Measurements from ENCODE around the gene LCNL1.
A peak's percentile ranks its signal among the peaks of the same experiment; 100 is the strongest.

Gene LCNL1

DNA sequence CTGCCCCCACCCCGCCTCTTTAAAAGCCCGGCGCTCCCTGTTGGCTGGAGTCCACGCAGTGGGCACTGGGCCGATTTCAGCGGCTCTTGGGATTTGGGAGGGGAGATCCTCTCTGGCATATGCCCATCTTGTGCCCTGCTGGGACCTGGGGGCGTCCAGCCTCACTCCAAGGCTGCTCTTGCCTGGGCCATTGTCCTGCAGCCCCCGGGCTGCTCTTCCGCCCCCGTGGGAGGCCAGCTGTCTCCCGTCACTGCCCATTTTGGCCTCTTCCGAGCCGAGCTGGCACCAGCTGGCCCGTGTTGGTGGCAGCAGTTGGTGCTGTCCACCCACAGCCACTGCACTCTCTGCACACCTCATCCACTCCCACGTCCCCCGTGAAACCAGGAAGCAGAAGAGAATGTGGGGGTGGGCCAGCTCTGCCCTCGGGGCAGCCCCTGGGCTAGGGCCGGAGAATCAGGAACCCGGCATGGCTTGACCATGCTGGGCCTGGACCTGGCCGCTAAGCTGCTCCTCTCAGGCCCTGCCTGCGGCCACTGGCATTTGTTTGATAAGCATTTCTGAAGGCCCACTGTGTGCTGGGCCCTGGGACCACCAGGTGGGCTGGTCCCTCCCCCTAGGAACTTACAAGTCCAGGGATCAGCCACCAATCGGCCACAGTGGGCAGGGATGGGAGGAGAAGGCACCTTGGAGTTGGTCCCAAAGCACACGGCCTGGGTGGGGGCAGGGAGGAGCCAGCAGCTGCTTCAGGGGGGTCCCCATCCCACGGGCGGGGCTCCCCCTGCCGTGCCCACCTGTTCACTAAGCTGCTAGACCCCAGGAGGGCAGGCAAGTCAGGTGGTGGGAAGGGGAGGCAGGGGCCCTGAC, 35.5 kb upstream of the LCNL1 start:
- no peak for DNase-seq (ENCODE audit: low spot score)

DNA sequence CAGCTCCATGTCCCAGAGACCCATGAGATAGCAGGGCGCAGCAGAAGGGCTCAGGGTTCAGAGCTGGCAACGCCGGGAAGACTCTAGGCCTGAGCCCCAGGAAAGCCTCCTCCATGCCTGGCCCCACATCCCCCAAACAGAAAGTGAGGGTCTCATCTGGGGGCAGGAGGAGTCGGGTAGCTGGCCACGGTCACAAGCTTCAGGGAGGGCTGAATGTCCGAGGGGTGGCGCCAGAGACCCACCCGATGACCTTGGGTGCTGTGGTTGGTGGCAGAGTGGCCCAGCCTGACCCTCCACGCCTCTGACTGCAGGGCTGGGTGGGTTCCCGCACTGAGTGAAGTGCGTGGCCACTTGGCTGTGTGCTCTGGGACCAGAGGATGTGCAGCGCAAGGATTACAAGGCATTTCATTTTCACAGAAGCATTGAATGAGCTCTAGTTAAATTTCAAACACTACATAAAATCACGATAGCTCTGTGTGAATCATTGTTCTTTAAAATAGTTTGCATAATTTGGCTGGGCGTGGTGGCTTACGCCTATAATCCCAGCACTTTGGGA, 34.8 kb upstream of the LCNL1 start:
- DNase-seq (ENCODE audit: low spot score): peak; percentile 38

DNA sequence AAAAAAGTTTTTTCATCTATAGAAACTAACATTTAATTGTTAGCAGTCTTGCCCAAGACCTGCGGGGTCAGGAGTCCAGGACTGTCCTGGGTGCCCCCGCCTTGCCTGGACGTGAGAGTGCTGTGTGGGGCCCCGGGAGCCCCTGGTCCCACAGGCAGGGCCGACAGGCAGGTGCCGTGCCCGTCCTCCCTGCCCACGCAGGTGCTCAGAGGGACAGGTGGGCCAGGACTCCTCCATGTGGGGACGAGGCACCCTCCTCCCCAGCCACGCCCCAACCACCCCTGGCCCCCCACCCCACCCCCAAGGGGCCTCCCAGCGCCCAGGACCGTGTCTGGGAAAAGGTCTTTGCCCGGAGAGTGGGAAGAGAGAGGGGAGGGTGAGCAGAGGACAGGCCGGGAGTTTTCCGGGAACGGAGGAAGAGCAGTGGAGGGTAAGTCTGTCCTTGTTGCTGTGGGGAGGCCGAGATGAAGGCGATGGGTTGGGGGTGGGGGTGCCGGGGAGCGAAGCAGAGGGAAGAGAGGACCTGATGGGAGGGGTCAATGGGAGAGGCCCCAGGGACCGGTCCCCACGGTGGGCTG, 33.5 kb upstream of the LCNL1 start:
- no peak for DNase-seq (ENCODE audit: low spot score)

DNA sequence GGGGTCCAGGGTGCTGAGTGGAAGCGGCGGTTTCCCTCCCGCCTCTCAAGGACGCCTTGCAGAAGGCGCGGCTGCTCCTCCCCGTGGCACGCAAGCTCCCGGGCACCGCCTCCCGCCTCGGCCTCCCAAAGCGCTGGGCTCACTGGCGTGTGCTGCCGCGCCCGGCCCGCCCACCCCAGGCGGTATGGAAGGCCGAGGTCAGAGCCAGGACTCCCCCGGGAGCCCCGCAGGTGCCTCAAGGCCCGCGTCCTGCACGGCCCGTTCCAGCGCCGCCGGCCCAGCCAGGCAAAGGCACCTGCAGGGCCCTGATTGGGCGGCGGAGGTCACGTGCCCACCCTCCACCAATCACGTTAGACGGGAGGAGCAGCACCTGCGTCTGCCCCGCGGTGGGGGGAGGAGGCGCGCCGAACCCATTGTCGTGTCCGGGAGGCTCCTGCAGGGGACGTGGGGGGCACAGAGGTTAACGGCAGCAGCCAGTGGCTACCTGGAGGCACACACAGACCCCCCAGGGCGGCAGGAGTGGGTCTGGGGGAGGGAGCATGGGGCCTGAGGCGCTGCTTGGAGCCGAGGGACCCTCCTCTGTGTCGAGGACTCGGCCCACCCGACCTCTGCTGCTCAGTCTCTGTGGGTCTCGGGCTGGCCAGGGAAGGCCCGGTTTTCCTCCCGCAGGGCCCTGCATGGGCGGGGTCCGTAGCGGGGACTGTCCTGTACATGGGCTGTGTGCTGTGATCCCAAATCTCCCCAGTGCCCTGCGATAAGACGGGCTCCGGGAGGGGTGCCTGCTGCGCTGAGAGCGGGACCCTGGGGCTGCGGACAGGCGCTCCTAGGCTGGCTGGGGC, 32.8 kb upstream of the LCNL1 start:
- DNase-seq (ENCODE audit: low spot score): peak; percentile 51

DNA sequence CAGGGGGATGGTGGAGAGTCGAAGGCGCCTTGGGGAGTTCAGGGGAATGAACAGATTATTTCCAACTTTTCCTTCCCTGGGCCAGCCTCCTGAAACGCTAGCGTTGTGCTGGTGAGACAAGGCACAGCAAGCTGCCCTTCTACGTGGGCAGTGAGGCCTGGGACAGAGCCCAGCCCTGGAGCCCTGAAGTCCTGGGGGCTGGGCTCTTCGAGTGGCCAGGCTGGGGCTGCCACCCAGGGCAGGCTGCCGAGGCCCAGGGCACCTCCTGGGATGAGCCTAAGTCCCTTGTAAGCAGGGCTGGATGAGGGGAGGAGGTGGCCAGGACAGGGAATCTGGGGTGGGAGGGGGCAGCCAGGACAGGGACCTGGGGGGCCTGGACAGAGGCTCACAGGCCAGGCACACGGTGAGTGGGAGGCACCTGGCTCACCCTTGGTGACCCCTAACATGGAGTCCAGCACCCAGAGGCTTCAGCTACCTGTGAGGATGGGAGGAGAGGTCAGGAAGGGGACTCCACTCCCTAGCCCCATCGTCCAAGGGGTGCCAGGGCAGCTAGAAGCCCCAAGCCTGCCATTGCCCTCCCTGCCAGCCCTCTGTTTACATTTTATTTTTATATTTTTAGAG, 32.0 kb upstream of the LCNL1 start:
- DNase-seq (ENCODE audit: low spot score): no peak

DNA sequence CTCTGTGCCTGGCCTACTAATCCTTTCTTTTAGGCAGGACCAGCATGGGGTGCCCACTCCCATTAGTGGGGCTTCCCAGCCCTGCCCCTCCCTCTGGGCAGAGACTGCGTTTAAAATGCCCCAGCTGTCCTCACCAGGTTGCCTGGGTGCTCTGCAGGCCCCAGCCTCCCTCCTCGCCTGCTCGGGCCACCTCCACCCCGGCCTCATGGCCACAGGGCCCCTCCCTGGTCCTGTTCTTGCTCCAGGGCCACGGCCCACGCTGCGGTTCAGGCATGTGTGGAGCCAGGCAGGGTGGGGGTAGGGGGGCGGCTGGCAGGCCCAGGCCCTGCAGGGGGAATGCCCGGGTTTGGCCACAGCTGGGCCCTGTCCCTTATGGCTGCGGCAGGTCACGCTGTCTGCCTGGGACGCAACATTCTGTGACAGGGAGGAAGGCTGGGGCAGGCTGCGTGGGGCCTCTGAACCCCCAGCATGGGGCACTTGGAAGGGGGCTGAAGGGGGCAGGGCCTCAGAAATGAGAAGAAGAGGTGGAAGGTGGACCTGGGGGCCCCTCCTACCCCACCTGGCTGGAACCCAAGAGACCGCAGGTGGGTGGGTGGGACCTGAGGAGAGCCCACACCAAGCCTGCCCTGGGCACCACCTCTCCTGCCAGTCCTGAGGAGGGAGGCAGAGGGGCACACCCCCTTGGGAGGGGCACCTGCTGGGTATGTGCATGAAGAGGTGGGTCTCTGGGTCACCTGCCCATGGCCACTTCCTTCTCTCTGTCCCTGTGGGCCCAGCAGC, 31.1 kb upstream of the LCNL1 start, which contains the start of gene LCN12:
TSS of gene LCN12 (plus strand) at position 733 of the 780 bp plus-strand sequence. CDS start 55 bp downstream, outside the sequence.
- no peak for DNase-seq (ENCODE audit: low spot score)

DNA sequence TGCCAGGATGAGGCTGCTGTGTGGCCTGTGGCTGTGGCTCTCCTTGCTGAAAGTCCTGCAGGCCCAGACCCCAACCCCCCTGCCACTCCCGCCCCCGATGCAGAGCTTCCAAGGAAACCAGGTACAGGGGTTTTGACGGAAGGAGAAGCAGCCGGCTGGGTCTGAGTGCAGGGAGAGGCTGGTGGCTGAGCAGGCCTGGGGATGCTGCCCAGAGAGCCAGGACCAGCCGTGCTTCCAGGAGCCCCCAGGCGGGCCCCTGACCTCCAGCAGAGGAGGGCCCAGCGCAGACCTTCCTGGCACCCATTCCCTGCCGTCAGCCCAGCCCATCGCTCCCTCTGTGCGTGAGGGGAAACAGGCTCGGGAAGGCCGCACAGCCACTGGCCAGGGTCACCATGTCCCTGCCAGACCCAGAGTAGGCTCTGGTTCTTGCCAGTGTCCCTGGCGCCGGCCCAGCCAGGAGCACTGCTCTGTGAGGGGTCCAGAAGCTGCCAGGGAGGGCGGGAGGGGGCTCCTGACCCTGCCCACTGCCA, 30.4 kb upstream of the LCNL1 start:
- DNase-seq (ENCODE audit: low spot score): no peak

DNA sequence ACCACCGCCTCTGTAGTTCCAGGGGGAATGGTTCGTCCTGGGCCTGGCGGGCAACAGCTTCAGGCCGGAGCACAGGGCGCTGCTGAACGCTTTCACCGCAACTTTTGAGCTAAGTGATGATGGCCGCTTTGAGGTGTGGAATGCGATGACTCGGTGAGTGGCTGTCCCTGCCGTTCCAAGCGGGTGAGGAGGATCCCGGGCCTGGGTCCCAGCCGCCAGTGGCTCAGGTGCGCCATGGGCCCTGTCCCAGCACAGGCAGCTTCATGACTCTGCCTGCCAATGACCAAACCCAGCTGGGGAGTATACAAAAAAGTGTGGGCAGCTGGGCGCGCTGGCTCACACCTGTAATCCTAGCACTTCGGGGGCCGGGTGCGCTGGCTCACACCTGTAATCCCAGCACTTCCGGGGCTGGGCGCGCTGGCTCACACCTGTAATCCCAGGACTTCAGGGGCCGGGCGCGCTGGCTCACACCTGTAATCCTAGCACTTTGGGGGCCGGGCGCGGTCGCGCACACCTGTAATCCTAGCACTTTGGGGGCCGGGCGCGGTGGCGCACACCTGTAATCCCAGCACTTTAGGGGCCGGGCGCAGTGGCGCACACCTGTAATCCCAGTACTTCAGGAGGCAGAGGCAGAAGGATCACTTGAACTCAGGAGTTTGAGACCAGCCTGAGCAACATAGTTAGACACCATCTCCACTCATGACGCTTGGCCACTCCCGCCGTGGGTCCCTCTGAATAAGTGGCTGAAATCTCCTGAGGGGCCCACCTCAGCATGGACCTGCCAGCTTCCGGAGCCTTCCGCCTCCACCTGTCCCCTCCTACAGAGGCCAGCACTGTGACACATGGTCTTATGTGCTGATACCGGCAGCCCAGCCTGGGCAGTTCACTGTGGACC, 29.7 kb upstream of the LCNL1 start:
- DNase-seq (ENCODE audit: low spot score): no peak

DNA sequence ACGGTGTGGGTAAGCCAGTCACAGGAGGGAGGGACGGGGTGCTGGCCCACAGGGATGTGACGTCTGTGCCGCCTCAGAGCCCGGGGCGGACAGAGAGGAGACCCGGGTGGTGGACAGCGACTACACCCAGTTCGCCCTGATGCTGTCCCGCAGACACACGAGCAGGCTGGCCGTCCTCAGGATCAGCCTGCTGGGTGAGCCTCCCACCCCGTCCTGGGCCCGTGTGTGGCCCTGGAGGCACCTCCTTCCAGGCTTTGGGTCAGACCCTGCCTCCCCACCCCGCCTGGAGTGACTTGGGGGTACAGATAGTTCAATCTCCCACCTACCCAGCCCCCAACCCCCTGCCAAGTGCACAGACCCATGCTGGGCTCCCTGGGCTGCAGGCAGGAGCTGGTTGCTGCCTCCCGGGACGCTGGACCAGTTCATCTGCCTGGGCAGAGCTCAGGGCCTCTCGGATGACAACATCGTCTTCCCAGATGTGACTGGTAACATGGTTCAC, 29.0 kb upstream of the LCNL1 start:
- DNase-seq (ENCODE audit: low spot score): no peak

DNA sequence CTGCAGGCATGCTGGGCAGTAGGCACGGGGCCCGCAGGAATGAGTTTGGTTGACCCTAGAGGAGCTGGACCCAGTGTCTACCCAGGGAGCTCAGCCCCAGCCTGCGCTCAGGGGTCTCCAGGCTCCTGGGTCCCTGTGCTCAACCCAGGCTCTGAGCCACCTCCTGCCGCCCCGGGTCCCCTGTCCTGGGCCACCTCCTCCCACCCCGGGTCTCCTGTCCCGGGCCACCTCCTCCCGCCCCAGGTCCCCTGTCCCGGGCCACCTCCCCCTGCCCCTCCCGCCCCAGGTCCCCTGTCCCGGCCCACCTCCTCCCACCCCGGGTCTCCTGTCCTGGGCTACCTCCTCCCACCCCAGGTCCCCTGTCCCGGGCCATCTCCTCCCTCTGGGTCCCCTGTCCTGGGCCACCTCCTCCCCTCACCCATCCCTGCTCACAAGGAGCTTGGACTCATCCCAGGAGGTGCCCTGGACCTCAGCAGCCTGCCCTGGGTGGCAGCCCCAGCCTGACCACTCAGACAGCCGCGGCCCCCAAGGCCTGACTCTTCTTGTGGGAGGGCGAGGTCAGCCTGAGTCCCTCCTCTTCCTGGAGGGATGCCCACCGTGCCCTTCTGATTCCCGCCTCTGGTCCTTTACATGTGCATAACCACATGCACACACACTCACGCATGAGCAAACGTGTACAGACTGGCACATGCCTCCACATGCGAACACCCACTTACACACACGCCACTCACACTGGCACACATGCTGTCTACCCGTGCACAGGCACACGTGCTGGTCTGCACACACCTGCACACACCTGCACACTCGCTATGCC, 28.3 kb upstream of the LCNL1 start:
- DNase-seq (ENCODE audit: low spot score): no peak

DNA sequence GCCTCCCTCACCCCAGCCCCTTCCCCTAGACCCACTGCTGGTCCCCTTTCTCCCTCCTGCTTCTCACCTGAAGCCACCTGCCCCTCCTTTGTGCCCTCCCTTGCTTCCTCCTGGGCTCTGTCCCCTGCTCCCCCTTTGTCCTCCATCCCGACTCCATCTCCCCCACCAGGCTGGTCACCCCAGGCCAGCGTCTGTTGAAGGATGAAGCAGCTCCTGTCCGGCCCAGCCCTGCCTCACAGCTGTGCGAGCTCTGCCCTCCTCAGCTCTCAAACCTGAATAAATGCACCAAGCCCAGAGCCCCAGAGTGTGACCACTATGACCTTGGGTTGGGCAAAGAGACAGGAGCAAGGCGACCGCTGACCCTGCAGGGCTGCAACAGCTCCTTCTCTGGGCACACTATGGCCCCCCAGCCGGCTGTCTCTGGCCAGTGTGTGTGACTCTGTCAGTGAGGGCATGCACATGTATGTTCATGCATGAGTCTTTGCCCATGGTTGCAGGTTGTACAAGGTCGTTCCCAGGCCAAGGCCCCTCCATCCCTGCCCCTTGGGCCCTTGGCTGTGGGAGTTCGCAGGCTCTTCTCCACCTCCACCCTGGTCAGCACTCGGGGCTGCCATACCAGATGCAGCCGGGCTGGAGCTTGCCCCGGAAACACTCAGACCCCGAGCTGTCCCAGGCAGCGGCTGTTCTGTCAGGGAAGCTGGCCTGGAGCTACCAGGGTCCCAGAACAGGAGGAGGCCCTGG, 27.4 kb upstream of the LCNL1 start:
- no peak for DNase-seq (ENCODE audit: low spot score)

DNA sequence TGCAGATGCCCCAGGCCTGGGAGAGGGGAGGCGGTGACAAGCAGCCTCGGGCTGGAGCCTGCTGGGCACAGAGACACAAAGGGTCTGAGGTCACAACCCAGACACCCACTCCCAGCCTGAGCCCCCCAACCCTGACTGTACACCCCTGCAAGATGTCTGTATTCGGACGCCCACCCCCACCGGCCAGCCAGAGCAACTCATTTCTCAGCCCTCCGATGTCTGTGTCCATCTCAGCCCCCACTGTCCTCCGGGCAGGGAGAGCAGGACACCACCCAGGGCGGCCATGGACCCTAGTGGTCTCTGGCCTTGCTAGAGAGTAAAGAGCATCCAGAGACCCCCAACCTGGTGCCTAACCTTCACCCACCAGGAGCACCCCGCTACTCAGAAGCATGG, 26.9 kb upstream of the LCNL1 start:
- DNase-seq (ENCODE audit: low spot score): no peak

DNA sequence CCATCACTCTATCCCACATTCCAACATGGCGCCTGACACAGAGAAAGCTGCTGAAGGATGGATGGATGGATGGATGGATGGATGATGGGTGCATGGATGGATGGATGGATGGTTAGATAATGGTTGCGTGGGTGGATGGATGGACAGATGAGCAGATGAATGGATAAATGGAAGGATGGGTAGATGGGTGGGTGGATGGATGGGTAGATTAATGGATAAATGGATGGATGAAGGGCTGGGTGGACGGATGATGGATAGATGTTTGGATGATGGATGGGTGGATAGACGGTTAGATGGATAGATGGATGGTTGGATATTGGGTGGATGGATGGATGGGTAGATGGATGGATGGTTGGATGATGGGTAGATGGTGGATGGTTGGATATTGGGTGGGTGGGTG, 26.2 kb upstream of the LCNL1 start:
- DNase-seq (ENCODE audit: low spot score): no peak

DNA sequence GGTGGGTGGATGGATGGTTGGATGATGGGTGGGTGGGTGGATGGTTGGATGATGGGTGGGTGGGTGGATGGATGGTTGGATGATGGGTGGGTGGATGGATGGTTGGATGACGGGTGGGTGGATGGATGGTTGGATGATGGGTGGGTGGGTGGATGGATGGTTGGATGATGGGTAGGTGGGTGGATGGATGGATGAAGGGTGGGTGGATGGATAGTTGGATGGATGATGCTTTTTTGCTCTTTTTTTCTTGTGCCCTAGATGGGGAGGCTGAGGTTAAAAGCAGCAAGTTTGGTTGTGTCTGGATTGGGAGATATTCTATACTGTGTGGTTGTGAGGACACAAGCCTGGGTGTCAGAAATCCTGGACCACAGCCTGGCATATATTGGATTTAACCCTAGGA, 25.3 kb upstream of the LCNL1 start:
- no peak for DNase-seq (ENCODE audit: low spot score)

DNA sequence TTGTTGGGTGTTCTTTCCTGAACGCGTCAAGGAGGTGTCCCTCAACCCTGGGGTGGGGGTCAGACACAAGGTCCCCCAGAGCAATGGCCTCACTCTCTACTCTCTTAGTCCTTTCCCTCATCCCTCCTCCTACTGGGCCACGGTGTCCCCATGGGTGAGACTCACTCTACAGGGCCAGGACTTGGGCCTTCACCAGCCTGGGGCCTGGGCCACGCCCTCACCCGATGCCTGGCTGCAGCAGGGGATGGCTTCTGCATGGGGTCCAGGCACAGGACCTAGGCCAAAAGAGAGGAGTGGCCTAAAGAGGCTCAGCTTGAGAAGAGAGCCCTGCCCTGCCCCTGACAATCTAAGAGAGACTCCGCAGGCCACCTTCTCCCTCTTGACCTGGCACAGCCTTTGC, 24.9 kb upstream of the LCNL1 start:
- DNase-seq (ENCODE audit: low spot score): no peak

DNA sequence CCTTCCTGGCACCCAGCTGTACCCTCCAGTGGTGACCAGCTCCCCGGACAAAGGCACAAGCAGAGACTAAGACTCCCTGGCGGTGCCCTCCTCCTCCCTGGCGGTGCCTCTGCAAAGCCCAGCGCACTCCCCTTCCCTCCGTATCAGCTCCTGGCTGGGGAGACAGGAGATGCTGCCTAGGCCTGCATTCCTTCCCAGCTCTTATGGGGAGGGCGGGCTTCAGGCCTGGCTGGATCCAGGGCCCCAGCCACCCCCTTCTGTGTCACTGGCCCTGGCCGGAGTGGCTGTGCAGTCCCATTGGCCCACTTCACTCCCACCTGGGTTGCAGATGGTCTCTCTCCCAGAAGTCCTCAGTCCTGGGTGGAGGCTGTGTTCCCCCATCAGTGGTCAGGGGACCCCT, 24.3 kb upstream of the LCNL1 start:
- DNase-seq (ENCODE audit: low spot score): no peak

DNA sequence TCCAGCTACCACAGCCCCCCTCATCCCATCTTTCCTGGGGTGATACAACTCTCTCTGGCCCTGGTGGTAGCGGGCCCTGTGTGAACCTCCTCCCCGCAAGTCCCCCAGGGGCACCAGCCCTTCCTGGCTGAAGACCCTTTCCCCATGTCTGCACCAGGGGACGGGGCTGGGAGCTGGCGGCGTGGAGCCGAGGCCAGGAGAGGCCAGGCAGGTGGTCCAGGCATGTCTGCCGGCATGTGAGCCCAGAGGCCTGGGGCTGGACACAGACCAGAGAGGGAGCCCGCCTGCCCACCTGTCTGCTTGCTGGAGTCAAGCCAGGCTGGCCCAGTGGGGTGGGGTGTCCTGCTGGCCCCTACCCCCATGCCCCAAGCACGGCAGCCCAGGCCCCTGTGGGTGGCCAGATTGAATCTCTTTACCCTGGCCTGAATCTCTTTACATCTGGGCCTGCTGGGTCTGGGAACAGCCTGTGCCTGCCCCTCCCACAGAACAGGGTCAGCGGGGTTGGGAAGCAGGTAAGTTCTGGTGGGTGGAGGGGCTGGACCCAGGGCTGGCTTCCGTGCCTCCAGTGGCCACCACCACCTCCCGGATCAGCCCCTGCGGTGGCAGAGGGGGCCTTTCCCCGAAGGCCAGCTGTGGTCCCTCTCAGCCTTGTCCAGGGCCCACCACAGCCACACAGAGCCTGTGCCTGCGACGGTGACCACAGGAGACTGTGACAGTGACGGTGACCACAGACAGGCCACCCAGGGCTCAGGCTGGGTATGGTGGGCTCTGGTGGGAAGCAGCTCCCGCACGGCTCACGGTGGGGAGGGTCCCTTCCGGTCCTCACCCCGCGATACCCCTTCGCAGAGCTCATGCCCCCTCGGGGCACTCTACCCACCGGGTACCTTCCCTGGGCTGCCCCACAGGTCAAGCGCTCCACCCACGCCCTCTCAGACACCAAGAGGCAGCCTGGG, 23.6 kb upstream of the LCNL1 start:
- no peak for DNase-seq (ENCODE audit: low spot score)

Data from kidney capillary endothelial cell (primary cell).